PC-9 (cell line): ENCODE measurements around the gene CAV1. TPM values are rescaled to one million over a fixed set of nuclear protein-coding genes. Genes with fewer than 3 reads are reported as not detected.

ENCODE experiments used
- BruUV-seq: library from RNA; stranded (reverse); fragments of 400-500 nt; replicated peaks from 2 replicates; lab custom pipeline; 2021; lab: Mats Ljungman, UMichigan
- CTCF ChIA-PET: fragments of 300-600 bp; sonication (Branson Sonifier 250); formaldehyde crosslinking; loops from one replicate; lab custom pipeline; 2022; ENCODE audit warnings: antibody characterized with exemption; lab: Charles Lee
- POLR2A ChIA-PET: fragments of 300-600 bp; sonication (Branson Sonifier 250); formaldehyde crosslinking; loops from one replicate; lab custom pipeline; 2022; ENCODE audit warnings: antibody characterized with exemption; ENCODE audit not compliant: unreplicated experiment; lab: Charles Lee
- DNase-seq, 2 experiments: peaks; one replicate each; pipeline versions ENCODE4 v3.0.0 to v3.0.0-alpha.2; 2015 to 2022; ENCODE audit warnings: mixed read lengths in 1 of 2
- H2AFZ ChIP-seq: fragments of 200-600 bp; sonication (generic); 2 replicates; pipeline ENCODE4 v1.8.1; 2017; ENCODE audit warnings: antibody characterized with exemption
- H3F3A ChIP-seq: fragments of 200-600 bp; sonication (generic); 2 replicates; pipeline ENCODE4 v1.8.1; 2017; ENCODE audit warnings: antibody characterized with exemption, mild to moderate bottlenecking, low read depth; ENCODE audit not compliant: insufficient read depth
- H3K27ac ChIP-seq: fragments of 200-600 bp; sonication (generic); 2 replicates; pipeline ENCODE4 v1.6.1; 2016; ENCODE audit warnings: mixed run types
- H3K27me3 ChIP-seq: fragments of 200-600 bp; sonication (generic); 2 replicates; pipeline ENCODE4 v1.6.1; 2016; ENCODE audit warnings: low read depth, mixed run types; ENCODE audit not compliant: insufficient read depth
- H3K36me3 ChIP-seq: fragments of 200-600 bp; sonication (generic); 2 replicates; pipeline ENCODE4 v1.6.1; 2016; ENCODE audit warnings: low read depth, mixed run types
- H3K4me1 ChIP-seq: fragments of 200-600 bp; sonication (generic); replicated peaks from 2 replicates; pipeline ENCODE4 v1.6.1; 2016; ENCODE audit warnings: mixed run types; ENCODE audit not compliant: insufficient read depth
- H3K4me2 ChIP-seq: fragments of 200-600 bp; sonication (generic); 2 replicates; pipeline ENCODE4 v1.6.1; 2017; ENCODE audit warnings: mixed run types
- H3K4me3 ChIP-seq: fragments of 200-600 bp; sonication (generic); 2 replicates; pipeline ENCODE4 v1.6.1; 2016; ENCODE audit warnings: mixed run types
- H3K79me2 ChIP-seq: fragments of 200-600 bp; sonication (generic); 2 replicates; pipeline ENCODE4 v1.6.1; 2017; ENCODE audit warnings: low read depth, mixed run types
- H3K9me2 ChIP-seq: fragments of 200-600 bp; sonication (generic); 2 replicates; pipeline ENCODE4 v1.8.1; 2017; ENCODE audit warnings: mild to moderate bottlenecking; ENCODE audit not compliant: insufficient read depth
- H3K9me3 ChIP-seq: fragments of 200-600 bp; sonication (generic); 2 replicates; pipeline ENCODE4 v1.8.1; 2016; ENCODE audit warnings: low read depth; ENCODE audit not compliant: insufficient read depth
- H4K20me1 ChIP-seq: fragments of 200-600 bp; sonication (generic); 2 replicates; pipeline ENCODE4 v1.8.1; 2017; ENCODE audit not compliant: insufficient read depth
- EZH2 ChIP-seq: fragments of 200-600 bp; sonication (generic); IDR thresholded peaks from 2 replicates; pipeline ENCODE4 v1.8.0; 2017; ENCODE audit warnings: antibody characterized with exemption, low read depth
- intact Hi-C: fragments of 100-400 bp; cut with micrococcal nuclease; formaldehyde crosslinking; loops from one replicate; pipeline ENCODE4 v1.10.0; 2022; ENCODE audit not compliant: unreplicated experiment
- total RNA-seq: library from RNA; stranded (reverse); gene quantifications from 2 replicates; pipeline ENCODE4 v1.2.3, GENCODE V29; 2021
- TF ChIP-seq, protein P1 (sequence below): fragments of 200-600 bp; sonication (generic); conservative IDR thresholded peaks from 2 replicates; pipeline ENCODE4 v1.6.1; 2017; ENCODE audit warnings: mixed run types, antibody characterized with exemption, mild to moderate bottlenecking, moderate library complexity

CAV1 gene
- total RNA-seq, 1 experiment from 2014 or later: 1,077 TPM

DNA sequence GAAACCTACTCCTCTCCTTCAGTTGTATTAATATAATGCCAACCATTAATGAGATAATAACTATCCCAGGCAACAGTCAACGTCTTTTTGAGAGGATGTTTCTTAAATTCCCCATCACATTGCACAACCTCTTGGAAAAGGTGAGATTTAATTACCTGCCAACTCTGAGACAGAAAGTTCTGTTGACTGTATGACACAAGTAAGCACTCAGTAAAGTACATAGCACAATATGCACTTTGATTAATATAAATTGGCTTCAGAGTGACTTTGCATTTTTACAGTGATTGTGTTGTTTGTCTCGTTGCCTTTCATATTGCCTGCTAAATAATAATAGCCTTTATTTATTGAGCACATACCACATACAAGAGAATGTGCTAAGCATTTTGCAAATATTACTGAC, 46.7 kb downstream of the CAV1 start:
- Histone ChIP-seq H3K27me3 (no peaks in the 10 kb centered on the region), H3K9me2 (no peaks in the 10 kb centered on the region), H3K4me3 (no peak overlapping the region), H3K79me2 (no peaks in the 10 kb centered on the region), H3K9me3 (no peaks in the 10 kb centered on the region; the same call in 1 of the 2 replicates), H3F3A (peaks cover 16% of the 10 kb centered on the region; the same call in 1 of the 2 replicates), H4K20me1 (no peaks in the 10 kb centered on the region), H2AFZ (no peak overlapping the region; the same call in 1 of the 2 replicates), H3K36me3 (no peaks in the 10 kb centered on the region), H3K4me2 (peak overlapping the region; percentile 30), H3K4me1 (peaks cover 26% of the 10 kb centered on the region), H3K27ac (peak overlapping the region; percentile 45)
- CTCF ChIA-PET: no interaction called here
- POLR2A ChIA-PET: interaction anchor here (0.6 kb wide), 2 partner anchors 28 to 361 kb away, joined by 5 to 12 read pairs; partner anchors contain the start of gene TES
- TF ChIP-seq, protein P1, sequence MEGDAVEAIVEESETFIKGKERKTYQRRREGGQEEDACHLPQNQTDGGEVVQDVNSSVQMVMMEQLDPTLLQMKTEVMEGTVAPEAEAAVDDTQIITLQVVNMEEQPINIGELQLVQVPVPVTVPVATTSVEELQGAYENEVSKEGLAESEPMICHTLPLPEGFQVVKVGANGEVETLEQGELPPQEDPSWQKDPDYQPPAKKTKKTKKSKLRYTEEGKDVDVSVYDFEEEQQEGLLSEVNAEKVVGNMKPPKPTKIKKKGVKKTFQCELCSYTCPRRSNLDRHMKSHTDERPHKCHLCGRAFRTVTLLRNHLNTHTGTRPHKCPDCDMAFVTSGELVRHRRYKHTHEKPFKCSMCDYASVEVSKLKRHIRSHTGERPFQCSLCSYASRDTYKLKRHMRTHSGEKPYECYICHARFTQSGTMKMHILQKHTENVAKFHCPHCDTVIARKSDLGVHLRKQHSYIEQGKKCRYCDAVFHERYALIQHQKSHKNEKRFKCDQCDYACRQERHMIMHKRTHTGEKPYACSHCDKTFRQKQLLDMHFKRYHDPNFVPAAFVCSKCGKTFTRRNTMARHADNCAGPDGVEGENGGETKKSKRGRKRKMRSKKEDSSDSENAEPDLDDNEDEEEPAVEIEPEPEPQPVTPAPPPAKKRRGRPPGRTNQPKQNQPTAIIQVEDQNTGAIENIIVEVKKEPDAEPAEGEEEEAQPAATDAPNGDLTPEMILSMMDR: no peak
- no peak for TF ChIP-seq EZH2
- no TSS peak for BruUV-seq
- intact Hi-C loops: no loop called here
- DNase-seq: peak in 1 of 2 experiments; percentile 46

DNA sequence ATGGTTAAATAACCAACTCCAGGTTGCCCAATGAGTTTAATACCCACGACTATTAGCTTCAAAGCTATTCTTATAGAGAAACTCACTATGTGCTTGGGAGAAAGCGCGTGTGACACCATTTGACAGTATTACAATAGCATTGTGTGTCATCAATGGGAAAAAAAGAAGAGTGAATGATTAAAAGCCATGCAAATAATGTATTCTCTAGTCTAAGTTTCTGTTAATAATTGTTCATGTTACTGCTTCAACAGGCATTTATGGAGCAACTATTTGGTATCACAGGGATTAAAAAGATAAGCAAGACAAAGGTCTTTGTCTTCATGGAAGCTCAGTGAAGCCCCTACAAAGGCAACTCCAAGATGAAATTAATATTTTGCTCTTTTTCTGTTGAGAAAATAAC, 47.2 kb downstream of the CAV1 start:
- Histone ChIP-seq H4K20me1 (no peaks in the 10 kb centered on the region), H3K9me2 (no peaks in the 10 kb centered on the region), H3K36me3 (no peaks in the 10 kb centered on the region), H2AFZ (no peak overlapping the region), H3K27ac (peak overlapping the region; percentile 45), H3K79me2 (no peaks in the 10 kb centered on the region), H3K27me3 (no peaks in the 10 kb centered on the region), H3K4me2 (peak overlapping the region; percentile 30; the same call in 1 of the 2 replicates), H3K4me1 (peaks cover 31% of the 10 kb centered on the region), H3F3A (peaks cover 16% of the 10 kb centered on the region; the same call in 1 of the 2 replicates), H3K9me3 (no peaks in the 10 kb centered on the region; the same call in 1 of the 2 replicates), H3K4me3 (no peak overlapping the region)
- intact Hi-C loops: no loop called here
- no TSS peak for BruUV-seq
- POLR2A ChIA-PET: no interaction called here
- CTCF ChIA-PET: no interaction called here
- no peak for TF ChIP-seq EZH2
- TF ChIP-seq, protein P1: no peak
- no peak for DNase-seq

DNA sequence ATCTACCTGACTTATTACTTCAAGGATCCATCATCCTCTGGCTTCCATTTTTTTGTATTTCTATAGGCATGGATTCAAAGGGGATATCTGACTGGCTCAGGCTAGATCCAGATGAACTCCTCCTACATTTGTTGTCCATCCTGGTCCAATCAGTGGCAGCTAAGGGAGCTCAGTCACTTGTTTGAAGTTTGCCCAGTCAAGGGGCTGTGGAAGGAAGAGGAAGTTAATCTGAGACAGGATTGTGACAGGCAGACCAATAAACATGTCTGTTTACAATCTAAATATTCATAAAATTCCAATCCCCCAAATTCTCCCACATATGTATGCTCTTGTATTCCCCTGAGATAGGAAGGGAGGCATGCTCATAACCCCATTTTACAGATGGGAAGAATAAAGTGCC, 48.7 kb downstream of the CAV1 start:
- Histone ChIP-seq H3K79me2 (no peaks in the 10 kb centered on the region), H3K36me3 (no peaks in the 10 kb centered on the region), H3K27ac (no peak overlapping the region), H3K4me3 (no peak overlapping the region), H3K27me3 (no peaks in the 10 kb centered on the region), H3F3A (peaks cover 20% of the 10 kb centered on the region; the same call in 1 of the 2 replicates), H3K4me2 (no peak overlapping the region), H4K20me1 (no peaks in the 10 kb centered on the region), H3K9me3 (peaks cover 5% of the 10 kb centered on the region; the same call in 1 of the 2 replicates), H3K9me2 (no peaks in the 10 kb centered on the region), H2AFZ (no peak overlapping the region), H3K4me1 (peaks cover 38% of the 10 kb centered on the region)
- no peak for TF ChIP-seq EZH2
- TF ChIP-seq, protein P1: no peak
- POLR2A ChIA-PET: no interaction called here
- CTCF ChIA-PET: no interaction called here
- no peak for DNase-seq
- intact Hi-C loops: no loop called here
- no TSS peak for BruUV-seq
